HFFc6 (cell line): Measurements from ENCODE around the gene TPD52L2. TPM values are rescaled to one million over a fixed set of nuclear protein-coding genes. Genes with fewer than 3 reads are reported as not detected.
"Not testable (repeated sequence)": the region's sequence is repeated elsewhere in the genome, so short reads cannot be mapped to it uniquely, and the experiment has no call there.

ENCODE experiments used
- DNase-seq: peaks from one replicate; pipeline ENCODE4 v3.0.0-alpha.2; 2018
- H3K27ac Mint-ChIP-seq: 2 replicates; pipeline ENCODE4 v1.8.0; 2020; ENCODE audit warnings: mild to moderate bottlenecking, mixed read lengths
- H3K27me3 Mint-ChIP-seq: 2 replicates; pipeline ENCODE4 v1.8.0; 2021; ENCODE audit warnings: mild to moderate bottlenecking, moderate library complexity, mixed read lengths; ENCODE audit not compliant: insufficient read depth
- H3K36me3 Mint-ChIP-seq: 2 replicates; pipeline ENCODE4 v1.8.0; 2021; ENCODE audit warnings: low read depth, mixed read lengths
- H3K4me1 Mint-ChIP-seq: 2 replicates; pipeline ENCODE4 v1.8.0; 2020; ENCODE audit warnings: low read depth, mixed read lengths
- H3K4me3 Mint-ChIP-seq: 2 replicates; pipeline ENCODE4 v1.8.0; 2020; ENCODE audit warnings: mild to moderate bottlenecking, moderate library complexity, mixed read lengths
- H3K9me3 Mint-ChIP-seq: 2 replicates; pipeline ENCODE4 v1.8.0; 2020; ENCODE audit warnings: mild to moderate bottlenecking, mixed read lengths
- CTCF ChIP-seq: fragments of 200-600 bp; sonication (generic); IDR thresholded peaks from 2 replicates; pipeline ENCODE4 v1.5.0; 2021; ENCODE audit warnings: antibody characterized with exemption, mild to moderate bottlenecking
- total RNA-seq, 6 experiments: library from RNA; stranded (reverse); fragmentation: NEBNext Ultra II Directional; extraction: Animal tissue kit (Norgen Biotek cat#: 25700); gene quantifications; 2 replicates in 1 of 6; 3 replicates in 5 of 6; pipeline ENCODE4 v1.2.3, GENCODE V29; 2021

The TPD52L2 gene
- total RNA-seq, 6 experiments from 2014 or later, result 161 to 196 (median 169) TPM

- H3K27me3 Mint-ChIP-seq, result no peaks in the 10 kb centered on the region; the same call in none of the 2 replicates
- H3K36me3 Mint-ChIP-seq, result peaks cover 25% of the 10 kb centered on the region
- TF ChIP-seq CTCF, result no peak
- no peaks in the 10 kb centered on the region for H3K9me3 Mint-ChIP-seq
- DNase-seq, result no peak
- H3K4me1 Mint-ChIP-seq, result peaks cover 18% of the 10 kb centered on the region
- peak overlapping the region; percentile 8; the same call in 1 of the 2 replicates for H3K27ac Mint-ChIP-seq
- no peak overlapping the region for H3K4me3 Mint-ChIP-seq
Observed at GRCh38 chr20:63876489-63877036, 11.5 kb downstream of the TPD52L2 start.

- no peaks in the 10 kb centered on the region; the same call in none of the 2 replicates for H3K27me3 Mint-ChIP-seq
Observed at GRCh38 chr20:63877755-63878470, 12.8 kb downstream of the TPD52L2 start.

GRCh38 chr20:63878899-63879663 is 14.0 kb downstream of the TPD52L2 start:
- Mint-ChIP-seq H3K4me3 (no peak overlapping the region), H3K27me3 (no peaks in the 10 kb centered on the region; the same call in 1 of the 2 replicates), H3K9me3 (no peaks in the 10 kb centered on the region), H3K36me3 (peaks cover 10% of the 10 kb centered on the region), H3K27ac (no peak overlapping the region), H3K4me1 (no peaks in the 10 kb centered on the region)
- no peak for DNase-seq
- no peak for TF ChIP-seq CTCF

More at GRCh38 chr20:63877755-63878470, 12.8 kb downstream of the TPD52L2 start:
- TF ChIP-seq CTCF, result no peak
- peaks cover 19% of the 10 kb centered on the region for H3K36me3 Mint-ChIP-seq
- no peak overlapping the region for H3K27ac Mint-ChIP-seq
- H3K9me3 Mint-ChIP-seq, result no peaks in the 10 kb centered on the region
- no peak for DNase-seq
- H3K4me1 Mint-ChIP-seq, result peaks cover 9% of the 10 kb centered on the region
- H3K4me3 Mint-ChIP-seq, result no peak overlapping the region

GRCh38 chr20:63880901-63881300 is 15.8 kb downstream of the TPD52L2 start:
- not testable (repeated sequence) for DNase-seq, H3K9me3 Mint-ChIP-seq, H3K4me3 Mint-ChIP-seq, H3K4me1 Mint-ChIP-seq, H3K27ac Mint-ChIP-seq, H3K27me3 Mint-ChIP-seq
- peaks cover 10% of the 10 kb centered on the region for H3K36me3 Mint-ChIP-seq

- no peaks in the 10 kb centered on the region for H3K4me1 Mint-ChIP-seq
- DNase-seq, result no peak
- no peak for TF ChIP-seq CTCF
- H3K9me3 Mint-ChIP-seq, result no peaks in the 10 kb centered on the region
- H3K4me3 Mint-ChIP-seq, result no peak overlapping the region
- H3K27ac Mint-ChIP-seq, result no peak overlapping the region
- no peaks in the 10 kb centered on the region; the same call in 1 of the 2 replicates for H3K27me3 Mint-ChIP-seq
- peaks cover 4% of the 10 kb centered on the region; the same call in 1 of the 2 replicates for H3K36me3 Mint-ChIP-seq
Observed at GRCh38 chr20:63881451-63882226, 16.6 kb downstream of the TPD52L2 start.
